Suprapubic skin (tissue), 3 donors: Measurements from ENCODE around the gene CADM3.

Experiments
- EP300 ChIP-seq: sonication (generic); formaldehyde crosslinking; IDR thresholded peaks from one replicate; pipeline ENCODE4 v1.6.1; 2017; ENCODE audit warnings: antibody characterized with exemption
- POLR2A ChIP-seq, 2 donors: fragments of 450-650 bp; IDR thresholded peaks; one replicate each; pipeline ENCODE4 v1.6.1; 2017; ENCODE audit warnings: antibody characterized with exemption in 2 of 2, mild to moderate bottlenecking in 2 of 2, moderate library complexity in 2 of 2
- TF ChIP-seq, protein P1 (sequence below), 2 donors: fragments of 200-600 bp in 1 of 2; fragments of 450-650 bp in 1 of 2; sonication (generic) in 1 of 2; IDR thresholded peaks; one replicate each; pipeline ENCODE4 v1.5.1; 2016 to 2019; ENCODE audit warnings: antibody characterized with exemption in 2 of 2, mild to moderate bottlenecking in 1 of 2, moderate library complexity in 1 of 2

DNA sequence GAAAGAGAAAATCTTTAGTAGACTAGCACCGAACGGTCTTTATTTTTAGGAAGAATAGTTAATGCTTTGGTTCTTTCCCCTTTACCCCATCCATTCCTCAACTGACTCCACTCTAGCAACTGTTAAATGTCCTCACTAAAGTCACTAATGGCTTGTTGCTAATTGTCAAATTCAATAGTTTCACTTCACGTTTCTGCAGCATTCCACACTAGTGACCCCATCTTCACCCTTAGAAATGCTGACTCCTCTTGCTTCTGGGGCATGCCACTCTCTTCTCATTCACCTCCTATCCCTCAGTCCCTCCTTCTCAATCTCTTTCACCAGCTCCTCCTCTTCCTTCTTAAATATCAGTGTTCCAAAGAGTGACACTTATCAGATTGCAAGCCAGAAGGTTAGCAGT lies 19.4 kb upstream of the CADM3 start:
- TF ChIP-seq, protein P1, sequence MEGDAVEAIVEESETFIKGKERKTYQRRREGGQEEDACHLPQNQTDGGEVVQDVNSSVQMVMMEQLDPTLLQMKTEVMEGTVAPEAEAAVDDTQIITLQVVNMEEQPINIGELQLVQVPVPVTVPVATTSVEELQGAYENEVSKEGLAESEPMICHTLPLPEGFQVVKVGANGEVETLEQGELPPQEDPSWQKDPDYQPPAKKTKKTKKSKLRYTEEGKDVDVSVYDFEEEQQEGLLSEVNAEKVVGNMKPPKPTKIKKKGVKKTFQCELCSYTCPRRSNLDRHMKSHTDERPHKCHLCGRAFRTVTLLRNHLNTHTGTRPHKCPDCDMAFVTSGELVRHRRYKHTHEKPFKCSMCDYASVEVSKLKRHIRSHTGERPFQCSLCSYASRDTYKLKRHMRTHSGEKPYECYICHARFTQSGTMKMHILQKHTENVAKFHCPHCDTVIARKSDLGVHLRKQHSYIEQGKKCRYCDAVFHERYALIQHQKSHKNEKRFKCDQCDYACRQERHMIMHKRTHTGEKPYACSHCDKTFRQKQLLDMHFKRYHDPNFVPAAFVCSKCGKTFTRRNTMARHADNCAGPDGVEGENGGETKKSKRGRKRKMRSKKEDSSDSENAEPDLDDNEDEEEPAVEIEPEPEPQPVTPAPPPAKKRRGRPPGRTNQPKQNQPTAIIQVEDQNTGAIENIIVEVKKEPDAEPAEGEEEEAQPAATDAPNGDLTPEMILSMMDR (IDR thresholded peaks at IDR 0.05): no peak
- TF ChIP-seq POLR2A (IDR thresholded peaks at IDR 0.05) (no peak), EP300 (no peak)
